Thymus (tissue), 11 donors: ENCODE measurements around the gene CDC42SE2. TPM values are rescaled to one million over a fixed set of nuclear protein-coding genes. Genes with fewer than 3 reads are reported as not detected.

Source experiments
- DNase-seq, 9 donors: peaks; one replicate each; pipeline ENCODE4 v3.0.0-alpha.2; 2013; ENCODE audit warnings: low spot score in 9 of 9, low read depth in 6 of 9, missing footprints in 1 of 9
- H3K27ac ChIP-seq, 2 donors: one replicate each; pipeline ENCODE4 v1.5.1; 2013; ENCODE audit warnings: control low read depth in 1 of 2, low read depth in 1 of 2, low read length in 1 of 2, mild to moderate bottlenecking in 1 of 2, moderate library complexity in 1 of 2
- H3K27me3 ChIP-seq, 2 donors: one replicate each; pipeline ENCODE4 v1.5.1; 2013; ENCODE audit warnings: low read length in 1 of 2; ENCODE audit not compliant: control insufficient read depth in 2 of 2, insufficient read depth in 1 of 2
- H3K36me3 ChIP-seq, 2 donors: one replicate each; pipeline ENCODE4 v1.5.1; 2013; ENCODE audit warnings: low read length in 1 of 2, mild to moderate bottlenecking in 1 of 2, moderate library complexity in 1 of 2; ENCODE audit not compliant: control insufficient read depth in 2 of 2, insufficient read depth in 2 of 2
- H3K4me1 ChIP-seq, 2 donors: one replicate each; pipeline ENCODE4 v1.5.1; 2013; ENCODE audit warnings: low read length in 2 of 2; ENCODE audit not compliant: control insufficient read depth in 2 of 2, insufficient read depth in 2 of 2
- H3K4me3 ChIP-seq, 2 donors: one replicate each; pipeline ENCODE4 v1.5.1; 2013; ENCODE audit warnings: low read length in 2 of 2, control low read depth in 1 of 2, mild to moderate bottlenecking in 1 of 2
- H3K9me3 ChIP-seq, 2 donors: one replicate each; pipeline ENCODE4 v1.5.1; 2013; ENCODE audit warnings: low read length in 1 of 2, mild to moderate bottlenecking in 1 of 2; ENCODE audit not compliant: control insufficient read depth in 2 of 2, insufficient read depth in 1 of 2
- WGBS: extraction: QIAGEN DNeasy Blood & Tissue Kit; methylation state at CpG from one replicate; pipeline ENCODE4 v1.1.7; 2013; 5-methylcytosine and 5-hydroxymethylcytosine counted together
- polyA plus RNA-seq: library from polyadenylated mRNA; stranded (reverse); fragments of 200-250 nt; gene quantifications from one replicate; pipeline ENCODE4 v1.2.3, GENCODE V29; 2013
- total RNA-seq: library from RNA; stranded (reverse); fragments of 120-200 nt; gene quantifications from one replicate; pipeline ENCODE4 v1.2.4, GENCODE V29; 2013
- donor health status: healthy.

The CDC42SE2 gene
- total and polyA plus RNA-seq, 2 donors, result 60.6 to 60.9 TPM

DNA sequence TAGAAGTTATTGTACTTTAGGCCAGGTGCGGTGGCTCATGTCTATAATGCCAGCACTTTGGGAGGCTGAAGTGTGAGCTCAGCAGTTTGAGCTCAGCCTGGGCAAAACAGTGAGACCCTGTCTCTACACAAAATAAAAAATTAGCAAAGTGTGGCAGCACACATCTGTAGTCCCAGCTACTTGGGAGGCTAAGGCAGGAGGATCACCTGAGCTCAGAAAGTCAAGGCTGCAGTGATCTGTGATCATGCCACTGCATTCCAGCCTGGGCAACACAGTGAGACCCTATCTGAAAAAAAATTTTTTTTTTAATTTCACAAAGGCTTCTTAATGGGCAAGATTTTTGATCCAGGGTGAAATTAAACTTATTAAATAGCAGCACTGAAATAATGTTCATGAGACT lies 92.8 kb downstream of the CDC42SE2 start:
- DNase-seq, result no peak
- Histone ChIP-seq H3K27ac (no peak overlapping the region), H3K9me3 (no peaks in the 10 kb centered on the region), H3K4me3 (no peak overlapping the region), H3K27me3 (no peaks in the 10 kb centered on the region), H3K36me3 (peaks cover 5 to 20% of the 10 kb centered on the region in 2 donors), H3K4me1 (peaks cover 0 to 2% of the 10 kb centered on the region in 2 donors)
- 100% methylated on average over 1 of the region's 1 CpG for WGBS

DNA sequence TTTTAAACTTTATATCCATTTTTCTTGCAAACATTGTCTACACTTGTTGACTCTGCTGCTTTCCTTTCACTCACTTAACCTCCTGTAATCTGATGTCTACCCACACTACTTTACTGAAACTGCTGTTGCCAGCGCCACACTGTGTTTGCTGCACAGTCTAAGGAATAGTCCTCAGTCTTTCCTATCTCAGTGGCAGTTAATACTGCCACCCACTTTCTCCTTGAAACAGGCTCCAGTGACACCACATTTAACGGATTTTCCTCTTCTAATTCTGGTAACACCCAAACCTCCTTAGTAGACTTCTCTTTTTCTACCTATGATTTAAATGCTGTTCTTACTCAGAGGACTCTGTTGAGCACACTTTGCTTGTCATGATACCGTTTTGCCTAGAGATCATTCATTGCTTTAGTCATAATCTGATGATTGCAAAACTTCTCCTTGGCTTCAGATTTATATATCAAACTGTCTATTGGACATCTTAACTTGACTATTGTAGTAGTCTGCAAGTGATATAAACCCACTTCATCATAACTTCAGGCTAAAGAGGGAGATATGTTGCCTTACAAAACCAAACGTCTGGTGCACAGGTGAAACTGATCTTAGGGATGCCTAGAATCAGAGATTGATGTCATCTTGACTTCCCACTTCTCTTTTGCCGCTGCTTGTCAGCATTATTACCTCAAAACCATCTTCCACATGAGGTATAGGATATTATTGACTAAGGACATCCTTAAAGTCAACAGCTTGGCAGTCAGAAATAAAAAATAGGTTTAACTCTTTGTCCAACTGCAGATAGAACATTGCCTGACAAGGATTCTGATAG lies 94.1 kb downstream of the CDC42SE2 start:
- peaks cover 0 to 2% of the 10 kb centered on the region in 2 donors for H3K4me1 ChIP-seq
- no peaks in the 10 kb centered on the region for H3K27me3 ChIP-seq
- peaks cover 7 to 22% of the 10 kb centered on the region in 2 donors for H3K36me3 ChIP-seq
- H3K27ac ChIP-seq, result no peak overlapping the region
- WGBS, result 38% methylated on average over 5 of the region's 5 CpGs
- H3K4me3 ChIP-seq, result no peak overlapping the region
- H3K9me3 ChIP-seq, result no peaks in the 10 kb centered on the region
- DNase-seq, result peak in 2 of 9 donors; percentile 24 to 45

DNA sequence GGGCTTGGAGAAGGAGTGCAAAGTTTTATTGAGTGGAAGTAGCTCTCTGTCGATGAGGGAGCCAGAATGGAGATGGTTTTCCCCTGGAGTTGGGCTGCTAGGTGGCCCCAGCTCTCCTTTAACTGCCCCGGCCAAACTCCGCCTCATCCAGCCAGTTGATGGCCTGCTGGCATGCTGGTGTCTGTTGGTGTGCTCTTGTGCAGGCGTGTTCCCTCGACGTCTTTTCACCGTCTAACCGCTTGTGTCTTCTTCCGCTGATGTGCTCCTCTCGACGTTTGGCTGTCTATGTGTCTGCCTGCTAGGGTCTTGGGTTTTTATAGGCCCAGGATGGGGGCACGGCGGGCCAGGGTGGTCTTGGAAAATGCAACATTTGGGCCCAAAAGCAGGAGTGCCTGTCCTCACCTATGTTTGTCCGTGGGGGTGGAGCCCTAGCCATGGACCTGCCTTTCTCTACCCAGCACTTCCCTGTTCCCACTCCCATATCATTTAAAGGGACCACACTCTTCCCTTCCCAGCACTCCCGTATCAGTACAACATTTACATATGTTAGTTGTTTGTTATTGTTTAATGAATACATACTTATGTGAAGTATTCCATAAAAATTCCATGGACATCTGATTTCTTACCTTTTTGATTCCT lies 97.9 kb downstream of the CDC42SE2 start:
- no peaks in the 10 kb centered on the region for H3K9me3 ChIP-seq
- peaks cover 6 to 11% of the 10 kb centered on the region in 2 donors for H3K4me1 ChIP-seq
- H3K27ac ChIP-seq, result no peak overlapping the region
- no peaks in the 10 kb centered on the region for H3K27me3 ChIP-seq
- no peak for DNase-seq
- H3K36me3 ChIP-seq, result peaks cover 7 to 22% of the 10 kb centered on the region in 2 donors
- H3K4me3 ChIP-seq, result no peak overlapping the region
- 97% methylated on average over 15 of the region's 15 CpGs for WGBS

DNA sequence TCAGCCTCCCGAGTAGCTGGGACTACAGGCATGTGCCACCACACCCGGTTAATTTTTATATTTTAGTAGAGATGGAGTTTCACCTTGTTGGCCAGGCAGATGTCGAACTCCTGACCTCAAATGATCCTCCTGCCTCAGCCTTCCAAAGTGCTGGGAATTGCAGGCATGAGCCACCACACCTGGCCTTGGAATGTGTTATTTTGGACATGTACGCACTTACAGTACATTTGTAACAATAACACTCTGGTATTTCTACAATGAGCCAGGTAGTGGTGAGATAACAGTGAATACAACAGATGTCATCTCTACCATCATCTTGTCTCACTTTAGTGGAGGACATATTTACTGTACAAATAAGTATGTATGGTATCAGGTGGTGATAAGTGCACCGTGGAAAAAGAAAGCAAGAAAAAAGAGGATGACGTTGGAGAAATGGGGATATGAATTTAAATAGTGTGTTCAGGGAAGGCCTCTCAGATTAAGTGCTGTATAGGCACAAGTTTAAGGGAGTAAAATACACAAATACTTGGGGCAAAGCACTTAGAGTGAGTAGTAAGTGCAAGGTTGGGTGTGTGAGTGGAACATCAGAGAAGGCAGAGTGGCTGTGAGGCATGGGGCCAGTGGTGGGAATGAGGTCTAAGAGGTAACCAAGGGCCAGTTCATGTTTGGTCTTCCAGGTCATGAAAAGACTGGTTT lies 100.1 kb downstream of the CDC42SE2 start:
- no peaks in the 10 kb centered on the region for H3K9me3 ChIP-seq
- no peaks in the 10 kb centered on the region for H3K27me3 ChIP-seq
- peak overlapping the region; percentile 3 to 27 for H3K27ac ChIP-seq
- peaks cover 7 to 22% of the 10 kb centered on the region in 2 donors for H3K36me3 ChIP-seq
- no peak for DNase-seq
- peaks cover 6 to 11% of the 10 kb centered on the region in 2 donors for H3K4me1 ChIP-seq
- 99% methylated on average over 6 of the region's 6 CpGs for WGBS
- no peak overlapping the region for H3K4me3 ChIP-seq

DNA sequence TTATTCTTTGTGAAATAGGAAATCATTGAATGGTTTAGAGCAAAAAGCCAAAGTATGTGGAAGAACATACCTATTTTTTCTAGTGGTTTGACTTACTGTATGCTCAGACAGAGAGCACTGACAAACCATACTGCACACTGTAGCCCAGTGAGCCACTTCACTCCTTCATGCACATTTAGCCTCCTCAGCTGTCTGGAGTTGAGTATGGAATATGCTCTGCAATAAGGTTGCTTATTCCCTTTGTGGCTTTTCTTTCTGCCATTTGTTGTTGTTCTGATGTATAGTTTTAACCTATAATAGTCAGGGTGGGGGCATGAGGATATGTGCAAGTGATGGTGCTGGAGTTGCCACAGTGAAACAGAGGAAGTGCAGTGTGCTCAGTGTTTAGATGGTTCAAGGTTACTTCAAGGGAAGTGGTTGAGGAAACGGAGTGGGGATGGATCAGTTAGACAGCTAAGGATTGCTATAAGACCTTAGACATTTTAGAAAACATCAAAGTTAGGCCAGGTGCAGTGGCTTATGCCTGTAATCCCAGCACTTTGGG lies 100.7 kb downstream of the CDC42SE2 start:
- peaks cover 7 to 18% of the 10 kb centered on the region in 2 donors for H3K36me3 ChIP-seq
- WGBS, result 15% methylated on average over 1 of the region's 1 CpG
- H3K27ac ChIP-seq, result peak overlapping the region in 1 of 2 donors; percentile 26
- no peak overlapping the region for H3K4me3 ChIP-seq
- H3K4me1 ChIP-seq, result peaks cover 6 to 11% of the 10 kb centered on the region in 2 donors
- H3K9me3 ChIP-seq, result no peaks in the 10 kb centered on the region
- peak in 4 of 9 donors; percentile 22 to 61 (median 38) for DNase-seq
- no peaks in the 10 kb centered on the region for H3K27me3 ChIP-seq

DNA sequence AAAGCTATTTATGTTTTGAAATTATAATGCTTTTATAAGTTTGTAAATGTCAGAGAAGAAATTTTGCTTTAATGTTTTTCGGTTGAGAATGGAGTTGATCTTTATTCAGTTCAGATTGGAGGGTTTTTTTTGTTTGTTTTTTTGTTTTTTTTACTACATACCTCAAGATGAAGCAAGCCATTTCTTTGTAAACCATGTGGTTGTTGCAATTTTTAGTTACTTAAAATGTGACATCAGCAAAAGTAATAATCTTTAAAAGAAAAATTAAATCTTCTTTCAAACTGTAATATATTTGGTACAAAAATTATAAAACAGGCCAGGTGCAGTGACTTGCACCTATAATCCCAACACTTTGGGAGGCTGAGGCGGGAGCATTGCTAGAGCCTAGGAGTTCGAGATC lies 102.6 kb downstream of the CDC42SE2 start:
- 97% methylated on average over 3 of the region's 3 CpGs for WGBS
- no peak overlapping the region for H3K27ac ChIP-seq
- no peaks in the 10 kb centered on the region for H3K27me3 ChIP-seq
- H3K9me3 ChIP-seq, result no peaks in the 10 kb centered on the region
- H3K4me3 ChIP-seq, result no peak overlapping the region
- peaks cover 6 to 11% of the 10 kb centered on the region in 2 donors for H3K4me1 ChIP-seq
- peaks cover 4 to 5% of the 10 kb centered on the region in 2 donors for H3K36me3 ChIP-seq
- no peak for DNase-seq

DNA sequence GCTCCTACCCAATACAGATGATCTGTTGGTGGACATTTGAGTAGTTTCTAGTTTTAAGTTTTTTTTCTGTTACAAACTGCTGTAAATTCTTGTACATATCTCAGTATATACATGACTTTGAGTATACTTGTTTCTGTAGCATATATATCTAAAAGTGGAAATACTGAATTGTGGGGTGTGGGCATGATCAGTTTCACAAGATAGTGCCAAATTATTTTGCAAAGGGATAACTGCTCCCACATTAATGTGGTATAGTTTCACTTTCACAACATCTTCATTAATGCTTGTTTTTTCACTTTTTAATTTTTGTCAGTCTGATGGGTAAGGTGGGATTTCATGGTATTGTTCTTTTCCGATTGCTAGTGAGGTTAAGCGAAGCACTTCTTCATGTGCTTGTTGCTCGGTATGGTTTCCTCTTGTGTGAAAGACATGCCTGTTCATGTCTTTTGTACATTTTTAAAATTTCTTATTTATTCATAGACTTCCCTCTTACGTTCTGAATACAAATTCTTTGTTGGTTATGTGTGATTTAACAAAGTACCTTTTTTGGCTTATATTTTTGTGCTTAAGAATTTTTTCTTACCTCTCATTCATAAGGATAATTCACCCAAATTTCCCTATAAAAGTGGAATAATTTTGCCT lies 103.5 kb downstream of the CDC42SE2 start:
- no peak overlapping the region for H3K27ac ChIP-seq
- no peaks in the 10 kb centered on the region for H3K27me3 ChIP-seq
- no peaks in the 10 kb centered on the region for H3K9me3 ChIP-seq
- peaks cover 6 to 11% of the 10 kb centered on the region in 2 donors for H3K4me1 ChIP-seq
- no peak overlapping the region for H3K4me3 ChIP-seq
- whole genome bisulfite sequencing, result 95% methylated on average over 4 of the region's 4 CpGs
- DNase-seq, result no peak
- H3K36me3 ChIP-seq, result no peaks in the 10 kb centered on the region

DNA sequence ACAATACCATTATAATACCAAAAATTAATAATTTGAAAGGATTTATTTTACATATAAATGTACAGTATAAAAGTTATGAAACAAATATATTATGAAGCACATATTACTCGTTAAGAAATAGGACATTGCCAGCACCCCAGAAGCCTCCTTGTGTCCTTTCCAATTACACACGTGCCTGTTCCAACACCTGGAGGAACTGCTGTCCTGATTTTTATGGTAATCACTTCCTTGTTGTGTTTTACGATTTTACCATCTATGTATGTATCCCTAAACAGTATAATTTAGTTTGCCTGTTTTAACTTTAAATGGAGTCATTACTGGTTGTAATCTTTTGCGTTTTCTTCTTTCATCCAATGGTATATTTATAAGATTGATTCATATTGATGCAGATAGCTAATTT lies 105.0 kb downstream of the CDC42SE2 start:
- Histone ChIP-seq H3K4me1 (peaks cover 6 to 11% of the 10 kb centered on the region in 2 donors), H3K36me3 (no peaks in the 10 kb centered on the region), H3K27me3 (no peaks in the 10 kb centered on the region), H3K27ac (no peak overlapping the region), H3K4me3 (no peak overlapping the region), H3K9me3 (no peaks in the 10 kb centered on the region)
- no peak for DNase-seq
- 95% methylated on average over 4 of the region's 4 CpGs for WGBS
